K562 (cell line): ENCODE results near the gene CCDC68. TPM values are rescaled to one million over a fixed set of nuclear protein-coding genes. Genes with fewer than 3 reads are reported as not detected.

Experiments
- ATAC-seq: fragments of 200-7000 bp; cut with Tn5 transposase; 3 replicates; pipeline ENCODE4 v1.9.1; 2020; ENCODE audit warnings: moderate library complexity
- BruUV-seq: library from RNA; stranded (reverse); fragments of 400-500 nt; replicated peaks from 2 replicates; lab custom pipeline; 2021; lab: Mats Ljungman, UMichigan
- CTCF ChIA-PET: fragments of 300-600 bp; formaldehyde crosslinking; extraction: SDS; loops from one replicate; lab custom pipeline; 2021; ENCODE audit warnings: low intra/inter-chr PET ratio; lab: Yijun Ruan, JAX
- POLR2A ChIA-PET: fragments of 300-600, 350-650 bp; sonication (Branson Sonifier 250); formaldehyde crosslinking; extraction: SDS; loops from one replicate; lab custom pipeline; 2021; ENCODE audit warnings: antibody characterized with exemption, inconsistent platforms; lab: Yijun Ruan, JAX
- DNase-seq, 4 experiments: peaks; one replicate each; pipeline versions ENCODE4 v3.0.0 to v3.0.0-alpha.2; 2011 to 2018; ENCODE audit warnings: low spot score in 3 of 4, mixed read lengths in 3 of 4; ENCODE audit errors: extremely low read depth in 1 of 4
- FAIRE-seq: peaks from 2 replicates; lab custom pipeline; 2011; peaks lifted over from hg19 to GRCh38; lab: Jason Lieb, UNC
- H2AFZ ChIP-seq: 2 replicates; pipeline ENCODE4 v1.6.0; 2011; ENCODE audit warnings: low read depth, low read length, control low read depth, inconsistent platforms
- H3K27ac ChIP-seq: fragments of 200-600 bp; 3 replicates; pipeline ENCODE4 v1.8.0; 2011; ENCODE audit warnings: low read depth, mild to moderate bottlenecking, control low read depth, inconsistent platforms, low read length, moderate library complexity, mixed read lengths; ENCODE audit errors: extremely low read depth
- H3K27me3 ChIP-seq, 2 experiments: fragments of 300-600 bp in 1 of 2; 2 replicates in 1 of 2; 3 replicates in 1 of 2; pipeline versions ENCODE4 v1.6.0 to v1.8.0; 2011; ENCODE audit warnings: inconsistent platforms in 2 of 2, low read length in 2 of 2, mild to moderate bottlenecking in 1 of 2, mixed read lengths in 1 of 2, moderate library complexity in 1 of 2; ENCODE audit not compliant: control insufficient read depth in 2 of 2, insufficient read depth in 2 of 2
- H3K36me3 ChIP-seq: fragments of 300-600 bp; 3 replicates; pipeline ENCODE4 v1.8.0; 2011; ENCODE audit warnings: mild to moderate bottlenecking, low read length, inconsistent platforms; ENCODE audit not compliant: control insufficient read depth, insufficient read depth
- H3K4me1 ChIP-seq, 2 experiments: fragments of 200-600 bp in 1 of 2; replicated peaks in 1 of 2; 2 replicates in 1 of 2; 3 replicates in 1 of 2; pipeline versions ENCODE4 v1.5.1 to v1.8.0; 2011; ENCODE audit warnings: inconsistent platforms in 2 of 2, low read length in 2 of 2, mild to moderate bottlenecking in 1 of 2, mixed read lengths in 1 of 2, moderate library complexity in 1 of 2; ENCODE audit not compliant: control insufficient read depth in 2 of 2, insufficient read depth in 2 of 2
- H3K4me2 ChIP-seq: 2 replicates; pipeline ENCODE4 v1.6.1; 2011; ENCODE audit warnings: low read length, control low read depth, inconsistent platforms, mixed read lengths; ENCODE audit not compliant: insufficient read depth
- H3K4me3 ChIP-seq: fragments of 200-600 bp; sonication (generic), shearing (Covaris generic); 2 replicates; pipeline ENCODE4 v1.5.1; 2016; ENCODE audit warnings: control low read depth, inconsistent platforms
- H3K79me2 ChIP-seq: fragments of 200-600 bp; 3 replicates; pipeline ENCODE4 v1.8.0; 2011; ENCODE audit warnings: low read length, inconsistent platforms; ENCODE audit not compliant: control insufficient read depth, insufficient read depth
- H3K9ac ChIP-seq, 2 experiments: 2 replicates each; pipeline versions ENCODE4 v1.6.0 to v1.6.1; 2011; ENCODE audit warnings: low read depth in 2 of 2, low read length in 2 of 2, control low read depth in 1 of 2, inconsistent platforms in 1 of 2, mild to moderate bottlenecking in 1 of 2, mixed read lengths in 1 of 2; ENCODE audit not compliant: insufficient read depth in 1 of 2
- H3K9me1 ChIP-seq: one replicate; pipeline ENCODE4 v1.6.0; 2011; ENCODE audit warnings: inconsistent platforms, mild to moderate bottlenecking, low read length, moderate library complexity; ENCODE audit not compliant: control insufficient read depth, insufficient read depth
- H3K9me3 ChIP-seq: replicated peaks from 2 replicates; pipeline ENCODE4 v1.5.1; 2011; ENCODE audit warnings: low read depth, low read length, inconsistent platforms; ENCODE audit not compliant: control insufficient read depth, insufficient read depth
- H4K20me1 ChIP-seq: replicated peaks from 2 replicates; pipeline ENCODE4 v1.6.1; 2011; ENCODE audit warnings: low read length, inconsistent platforms, mixed read lengths; ENCODE audit not compliant: control insufficient read depth, insufficient read depth
- CHD4 ChIP-seq: fragments of 200-600 bp; sonication (generic); IDR thresholded peaks from 3 replicates; pipeline ENCODE4 v1.6.1; 2012; ENCODE audit warnings: low read depth, mild to moderate bottlenecking, mixed read lengths, low read length, inconsistent platforms; ENCODE audit not compliant: insufficient read depth, insufficient replicate concordance, poor library complexity, severe bottlenecking
- CUX1 ChIP-seq: fragments of 200-800 bp; sonication (Bioruptor generic); IDR thresholded peaks from 2 replicates; pipeline ENCODE4 v1.6.1; 2016; ENCODE audit warnings: missing genetic modification characterization, missing compliant biosample characterization
- DACH1 ChIP-seq: fragments of 450-650 bp; IDR thresholded peaks from 2 replicates; pipeline ENCODE4 v1.6.1; 2018; ENCODE audit not compliant: partially characterized antibody
- ESRRB ChIP-seq: fragments of 250-450 bp; sonication (Bioruptor Pico); IDR thresholded peaks from 2 replicates; pipeline ENCODE4 v1.5.0; 2020; ENCODE audit warnings: mild to moderate bottlenecking, moderate library complexity, borderline replicate concordance
- PHB ChIP-seq: fragments of 250-450 bp; sonication (Bioruptor Pico); IDR thresholded peaks from 2 replicates; pipeline ENCODE4 v1.5.0; 2021
- SIRT6 ChIP-seq: IDR thresholded peaks from one replicate; pipeline ENCODE4 v1.6.1; 2012; ENCODE audit warnings: low read depth, mild to moderate bottlenecking, control low read depth, inconsistent platforms, low read length, moderate library complexity
- SP1 ChIP-seq: sonication (generic); formaldehyde crosslinking; IDR thresholded peaks from 2 replicates; pipeline ENCODE4 v1.8.1; 2022; ENCODE audit warnings: mild to moderate bottlenecking, missing genetic modification reagents
- STAT5B ChIP-seq: fragments of 250-450 bp; sonication (Bioruptor Pico); IDR thresholded peaks from 2 replicates; pipeline ENCODE4 v1.8.0; 2021; ENCODE audit warnings: mild to moderate bottlenecking, inconsistent platforms
- TAF7 ChIP-seq: fragments of 450-650 bp; IDR thresholded peaks from 2 replicates; pipeline ENCODE4 v1.6.1; 2016; ENCODE audit warnings: missing genetic modification characterization, missing compliant biosample characterization
- WGBS: fragments of 100-300 bp; shearing (Covaris generic); methylation state at CpG from one replicate; pipeline ENCODE4 v1.1.6; 2016; ENCODE audit warnings: low coverage, mixed read lengths; ENCODE audit not compliant: insufficient coverage; ENCODE audit errors: missing lambda C conversion rate; 5-methylcytosine and 5-hydroxymethylcytosine counted together
- in situ Hi-C: fragments of 300-500 bp; cut with MboI; formaldehyde crosslinking; loops from 4 replicates; pipeline ENCODE4 v1.15.0; 2018; ENCODE audit warnings: inconsistent platforms, mixed read lengths
- intact Hi-C: fragments of 100-400 bp; cut with micrococcal nuclease; formaldehyde crosslinking; loops from 2 replicates; pipeline ENCODE4 v1.14.2; 2022
- polyA plus RNA-seq, 8 experiments: library from polyadenylated mRNA; depleted of rRNA in 4 of 8; stranded (reverse) in 5 of 8; unstranded in 3 of 8; fragments of >200 nt; fragmentation: Nextera tagmentation in 2 of 8; fragmentation: Illumina TruSeq in 1 of 8; extraction: Ambion mirVana in 2 of 8; extraction: Trizol in 1 of 8; gene quantifications; 2 replicates each; pipeline versions ENCODE4 v1.2.1 to v1.2.3, GENCODE V29; 2011 to 2014; ENCODE audit warnings: inconsistent platforms in 1 of 8, missing spikeins in 1 of 8
- total RNA-seq, 7 experiments: library from RNA; depleted of rRNA in 6 of 7; stranded (reverse); fragments of >200 nt in 6 of 7; fragmentation: Illumina TruSeq in 2 of 7; extraction: Trizol in 2 of 7; gene quantifications; 2 replicates each; pipeline versions ENCODE4 v1.2.1 to v1.2.3, GENCODE V29; 2011 to 2021; ENCODE audit warnings: low replicate concordance in 1 of 7
- TF ChIP-seq, protein P1 (sequence below): fragments of 450-650 bp; formaldehyde crosslinking; IDR thresholded peaks from 2 replicates; pipeline ENCODE4 v1.4.0; 2022; ENCODE audit warnings: missing genetic modification characterization
- TF ChIP-seq, protein P2 (sequence below), 2 experiments: fragments of 200-800 bp in 1 of 2; sonication (Bioruptor generic) in 1 of 2; sonication (generic) in 1 of 2; formaldehyde crosslinking in 1 of 2; IDR thresholded peaks in 1 of 2; conservative IDR thresholded peaks in 1 of 2; 2 replicates each; pipeline versions ENCODE4 v1.5.0 to v1.6.1; 2016 to 2020; ENCODE audit warnings: missing compliant biosample characterization in 1 of 2, missing genetic modification characterization in 1 of 2, missing genetic modification reagents in 1 of 2

The CCDC68 gene
- total and polyA plus RNA-seq, 9 of the 15 experiments (the other 6 are each of a cell fraction or from before 2014, with no cell fraction given): 0.28 to 4.5 (median 1.4) TPM

DNA sequence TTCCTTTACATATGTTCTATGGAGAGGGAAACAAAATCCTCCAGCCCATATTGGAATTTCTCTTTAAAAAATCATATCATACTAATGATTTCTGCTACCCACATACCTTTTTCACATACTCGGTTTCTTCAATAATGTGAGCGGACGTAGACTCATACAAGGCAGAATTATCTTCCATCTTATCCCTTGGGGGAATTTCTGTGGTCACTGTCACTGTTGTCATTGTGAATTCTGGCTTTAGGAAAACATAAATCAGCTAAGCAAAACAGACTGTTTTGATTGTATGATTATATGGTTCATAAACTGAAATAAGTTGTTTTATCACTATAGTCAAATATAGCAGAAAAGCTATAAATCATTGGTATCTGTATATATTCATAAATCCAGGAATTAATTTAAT, 16.7 kb downstream of the CCDC68 start:
- intact Hi-C loops (no loop called here), in situ Hi-C loops (no loop called here)
- BruUV-seq: no TSS peak
- FAIRE-seq (no peak), DNase-seq (no peak), ATAC-seq (no peak)
- no peak overlapping the region for H3K9ac ChIP-seq
- H3K4me2 ChIP-seq: no peak overlapping the region
- no peak overlapping the region for H2AFZ ChIP-seq
- H3K9me3 ChIP-seq: no peaks in the 10 kb centered on the region
- H4K20me1 ChIP-seq: no peaks in the 10 kb centered on the region
- WGBS: 70% methylated on average over 3 of the region's 3 CpGs
- H3K4me1 ChIP-seq: peaks cover 0 to 8% of the 10 kb centered on the region in 2 experiments; a peak in 2 of 5 replicates
- no peaks in the 10 kb centered on the region for H3K27me3 ChIP-seq
- TF ChIP-seq DACH1 (no peak), SIRT6 (no peak), TAF7 (tag) (no peak), CHD4 (no peak), PHB (CRISPR knock-in tag) (no peak), STAT5B (CRISPR knock-in tag) (no peak), SP1 (no peak), CUX1 (CRISPR knock-in tag) (no peak), ESRRB (CRISPR knock-in tag) (no peak)
- TF ChIP-seq, protein P1, sequence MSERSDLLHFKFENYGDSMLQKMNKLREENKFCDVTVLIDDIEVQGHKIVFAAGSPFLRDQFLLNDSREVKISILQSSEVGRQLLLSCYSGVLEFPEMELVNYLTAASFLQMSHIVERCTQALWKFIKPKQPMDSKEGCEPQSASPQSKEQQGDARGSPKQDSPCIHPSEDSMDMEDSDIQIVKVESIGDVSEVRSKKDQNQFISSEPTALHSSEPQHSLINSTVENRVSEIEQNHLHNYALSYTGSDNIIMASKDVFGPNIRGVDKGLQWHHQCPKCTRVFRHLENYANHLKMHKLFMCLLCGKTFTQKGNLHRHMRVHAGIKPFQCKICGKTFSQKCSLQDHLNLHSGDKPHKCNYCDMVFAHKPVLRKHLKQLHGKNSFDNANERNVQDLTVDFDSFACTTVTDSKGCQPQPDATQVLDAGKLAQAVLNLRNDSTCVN (CRISPR knock-in tag): no peak
- TF ChIP-seq, protein P2, sequence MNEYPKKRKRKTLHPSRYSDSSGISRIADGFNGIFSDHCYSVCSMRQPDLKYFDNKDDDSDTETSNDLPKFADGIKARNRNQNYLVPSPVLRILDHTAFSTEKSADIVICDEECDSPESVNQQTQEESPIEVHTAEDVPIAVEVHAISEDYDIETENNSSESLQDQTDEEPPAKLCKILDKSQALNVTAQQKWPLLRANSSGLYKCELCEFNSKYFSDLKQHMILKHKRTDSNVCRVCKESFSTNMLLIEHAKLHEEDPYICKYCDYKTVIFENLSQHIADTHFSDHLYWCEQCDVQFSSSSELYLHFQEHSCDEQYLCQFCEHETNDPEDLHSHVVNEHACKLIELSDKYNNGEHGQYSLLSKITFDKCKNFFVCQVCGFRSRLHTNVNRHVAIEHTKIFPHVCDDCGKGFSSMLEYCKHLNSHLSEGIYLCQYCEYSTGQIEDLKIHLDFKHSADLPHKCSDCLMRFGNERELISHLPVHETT (CRISPR knock-in tag; conservative IDR thresholded peaks at IDR 0.05 in 1 of 2, IDR thresholded peaks at IDR 0.05 in 1 of 2): no peak
- no peak overlapping the region for H3K4me3 ChIP-seq
- H3K79me2 ChIP-seq: no peaks in the 10 kb centered on the region
- H3K9me1 ChIP-seq: no peaks in the 10 kb centered on the region
- ChIA-PET CTCF (no interaction called here), POLR2A (no interaction called here)
- H3K27ac ChIP-seq: no peak overlapping the region
- H3K36me3 ChIP-seq: no peaks in the 10 kb centered on the region
